NCI-H226 (cell line): ENCODE results near the gene DIAPH3.

Source experiments
- DNase-seq: peaks from one replicate; pipeline ENCODE4 v3.0.0-alpha.2; 2015

DIAPH3 gene

DNA sequence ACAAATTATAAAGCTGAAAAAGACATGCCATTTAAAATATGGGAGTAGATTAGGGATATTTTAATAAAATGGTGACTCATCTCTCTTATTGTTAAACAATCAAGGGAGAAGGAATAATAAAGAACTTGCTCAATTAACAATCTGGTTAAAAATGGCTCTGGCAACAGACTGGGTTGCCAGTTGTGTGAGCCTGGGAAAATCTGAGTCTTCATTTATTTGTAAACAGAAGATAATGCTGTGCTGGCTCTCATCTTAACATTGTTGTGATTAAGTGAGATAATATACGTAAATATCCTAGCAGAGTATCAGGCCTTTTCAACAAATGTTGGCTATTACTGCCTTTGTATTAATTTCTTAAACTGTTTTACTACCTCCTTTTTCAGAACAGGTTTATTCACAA lies 453.3 kb downstream of the DIAPH3 start:
- no peak for DNase-seq

DNA sequence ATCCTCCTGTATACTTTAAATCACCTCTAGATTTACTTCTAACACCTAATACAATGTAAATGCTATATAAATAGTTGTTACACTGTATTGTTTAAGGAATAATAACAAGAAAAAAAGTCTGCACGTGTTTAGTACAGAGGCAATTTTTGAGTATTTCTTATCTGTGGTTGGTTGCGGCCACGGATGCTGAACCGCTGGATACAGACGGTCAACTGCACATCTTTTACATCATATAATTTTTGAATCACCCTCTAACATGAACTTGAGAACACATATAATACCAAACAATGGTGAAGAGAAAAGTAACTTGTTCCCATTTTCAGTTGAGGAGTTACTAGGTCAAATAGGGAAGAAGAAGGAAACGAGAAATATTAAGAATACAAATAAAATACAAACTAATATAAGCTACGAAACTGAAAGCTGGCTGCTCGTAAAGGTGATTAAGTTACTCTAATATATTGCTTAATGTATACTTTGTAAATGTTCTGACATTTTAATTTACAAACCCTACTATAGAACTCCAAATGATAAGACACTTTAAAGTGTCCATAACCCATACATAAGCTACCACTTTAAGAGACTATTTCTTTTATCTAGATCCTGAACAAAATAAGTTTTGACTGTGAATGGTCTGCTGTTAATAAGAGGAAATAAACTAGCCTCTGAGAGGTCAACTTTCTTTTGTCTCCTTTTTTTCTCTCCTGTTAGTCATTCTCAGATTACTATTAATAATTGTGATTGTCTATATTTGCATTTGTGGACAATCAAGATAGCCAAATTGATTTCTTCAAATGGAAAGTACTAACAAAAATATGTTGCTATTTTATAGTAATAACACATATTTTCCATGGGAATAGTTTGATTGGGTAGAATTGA lies 457.4 kb downstream of the DIAPH3 start:
- DNase-seq: no peak

DNA sequence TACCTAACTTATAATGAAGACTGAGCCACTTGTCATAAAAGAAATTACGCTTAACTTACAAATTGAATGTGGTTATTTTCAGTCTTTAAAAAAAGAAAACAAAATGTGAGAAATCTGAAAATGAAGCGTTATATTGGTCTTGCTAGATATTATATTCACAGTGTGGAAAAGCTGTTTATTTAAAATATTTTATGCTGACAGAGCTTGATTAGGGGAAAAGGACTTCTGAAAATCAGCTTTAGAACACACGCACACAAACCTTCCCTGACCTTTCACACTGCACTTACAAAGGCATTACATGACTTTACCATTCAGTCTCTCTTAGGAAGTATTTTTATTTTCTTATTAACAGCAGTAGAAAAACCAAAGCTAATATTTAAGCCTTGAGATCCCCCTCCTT lies 461.5 kb downstream of the DIAPH3 start:
- DNase-seq: no peak

DNA sequence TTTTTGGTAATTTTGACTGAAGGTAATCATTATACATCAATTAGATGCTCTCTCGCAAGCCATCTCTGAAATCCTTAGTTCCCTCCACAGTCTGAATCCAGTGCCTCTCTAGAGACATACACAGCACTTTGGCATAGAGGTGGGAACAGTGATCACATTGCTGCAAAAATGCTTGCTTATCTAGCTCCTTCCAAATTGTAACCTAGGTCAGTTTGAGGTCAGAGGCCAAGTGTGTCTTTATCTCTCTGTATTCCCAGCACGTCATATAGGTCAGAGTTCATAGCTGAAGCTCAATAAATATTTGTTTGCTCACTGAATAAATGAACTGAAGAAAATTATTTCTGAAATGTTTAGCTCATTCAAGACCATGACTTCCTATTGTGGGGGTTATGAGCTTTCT lies 462.5 kb downstream of the DIAPH3 start:
- DNase-seq: no peak

DNA sequence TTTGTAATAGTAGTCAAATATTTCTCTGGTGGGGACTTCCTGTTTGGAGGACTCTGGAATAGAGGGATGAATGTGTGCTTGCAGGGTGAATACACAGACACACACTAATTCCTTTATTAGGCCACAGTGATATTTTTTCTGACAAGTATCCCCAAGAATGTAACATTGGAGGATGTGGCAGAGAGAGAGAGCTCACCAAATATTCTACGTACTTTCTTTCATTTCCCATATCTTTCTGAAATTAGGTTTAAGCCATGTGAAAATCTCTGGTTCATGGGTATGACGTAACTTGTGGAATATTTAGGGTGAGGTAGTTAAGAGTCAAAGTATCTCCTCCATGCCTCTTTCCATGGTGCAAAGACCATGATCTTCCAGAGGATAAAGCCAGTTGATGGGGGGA lies 463.4 kb downstream of the DIAPH3 start:
- DNase-seq: peak; percentile 39

DNA sequence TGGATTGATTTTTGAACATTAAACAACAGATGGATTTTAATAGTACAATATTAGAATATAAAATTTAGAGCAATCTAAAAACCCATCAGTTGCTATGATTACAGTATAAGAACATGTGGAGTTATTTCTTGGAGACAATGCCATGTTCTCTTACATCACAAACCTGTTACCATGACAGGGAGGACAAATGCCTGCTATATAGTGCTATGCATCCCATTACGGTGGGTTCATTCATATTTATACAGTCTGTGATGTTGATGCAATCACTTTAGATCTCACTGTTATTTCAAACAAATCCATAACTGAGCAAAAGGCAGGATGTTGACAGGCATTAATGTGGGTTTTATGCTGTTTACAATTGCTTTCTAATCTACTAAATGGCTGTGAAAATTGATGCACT lies 467.5 kb downstream of the DIAPH3 start:
- no peak for DNase-seq

DNA sequence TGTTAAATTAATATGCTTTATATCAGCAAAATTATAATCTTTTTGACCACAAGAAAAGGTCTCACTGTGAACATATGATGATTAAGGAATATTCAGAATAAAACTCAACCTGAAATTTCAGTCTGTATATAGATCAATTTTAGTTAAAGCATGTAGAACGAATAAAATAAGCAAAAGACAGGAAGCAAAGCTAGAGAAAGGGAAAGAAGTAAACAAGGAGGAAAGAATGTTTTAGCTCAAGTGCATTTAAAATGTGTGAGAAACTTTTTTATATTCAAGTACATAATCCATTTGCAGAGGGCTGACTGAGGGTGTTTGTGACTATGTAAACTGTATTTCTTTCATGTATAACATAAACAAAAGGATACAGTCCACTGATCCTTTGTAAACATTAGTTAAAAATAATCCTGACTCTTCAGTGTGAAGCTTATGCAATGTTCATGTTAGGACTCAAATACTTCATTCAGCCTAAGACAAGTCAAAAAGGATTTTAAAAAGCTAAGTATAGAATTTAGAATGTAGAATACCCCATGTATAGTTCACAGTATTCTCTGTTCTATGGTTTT lies 472.1 kb downstream of the DIAPH3 start:
- DNase-seq: no peak

DNA sequence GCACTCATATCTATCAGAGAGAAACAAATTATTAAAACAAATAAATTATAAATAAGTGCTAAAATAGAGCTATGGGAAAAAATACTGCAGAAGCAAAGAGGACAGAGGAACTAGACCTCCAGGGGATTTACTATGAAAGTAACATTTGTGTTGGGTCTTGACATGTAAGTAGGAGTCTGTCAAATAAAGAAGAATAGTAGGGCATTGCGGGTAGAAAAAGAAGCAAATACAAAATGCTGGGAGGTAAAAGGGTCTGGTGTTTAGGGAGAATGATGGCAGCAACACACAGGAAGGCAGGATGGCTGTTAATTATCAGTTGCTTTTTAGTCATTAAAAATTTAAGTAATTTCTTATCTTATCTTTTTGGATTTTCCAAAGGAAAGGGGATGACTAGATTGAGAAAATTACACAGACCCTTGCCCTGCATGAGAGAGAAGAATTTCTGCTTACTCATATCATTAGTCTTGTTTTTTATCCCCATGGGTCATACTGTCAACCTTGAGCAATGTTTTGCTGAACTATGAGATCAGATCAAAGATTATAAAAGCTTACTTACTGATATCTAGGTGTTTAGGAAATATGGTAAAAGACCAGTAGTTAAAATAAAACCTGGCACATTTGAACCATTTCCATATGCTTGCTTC lies 472.7 kb downstream of the DIAPH3 start:
- no peak for DNase-seq

DNA sequence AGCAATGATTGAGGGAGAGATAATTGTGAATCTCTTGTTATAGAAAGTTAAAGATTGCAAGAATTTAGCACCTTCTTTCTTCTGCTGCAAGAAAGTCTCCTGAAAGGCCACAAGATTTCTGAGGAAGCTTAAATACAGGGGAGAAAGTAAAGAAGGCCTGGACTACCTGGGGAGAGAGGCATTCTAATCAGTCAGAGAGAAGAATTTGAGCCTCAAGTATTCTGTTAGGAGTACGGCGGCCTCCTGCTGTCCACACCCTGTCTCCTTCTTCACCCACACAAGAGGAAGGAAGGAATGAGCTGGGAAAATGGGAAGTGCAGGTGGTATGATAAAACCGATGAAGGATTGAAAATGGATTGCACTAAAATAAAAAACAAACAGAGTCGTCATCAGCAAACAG lies 474.7 kb downstream of the DIAPH3 start:
- no peak for DNase-seq

DNA sequence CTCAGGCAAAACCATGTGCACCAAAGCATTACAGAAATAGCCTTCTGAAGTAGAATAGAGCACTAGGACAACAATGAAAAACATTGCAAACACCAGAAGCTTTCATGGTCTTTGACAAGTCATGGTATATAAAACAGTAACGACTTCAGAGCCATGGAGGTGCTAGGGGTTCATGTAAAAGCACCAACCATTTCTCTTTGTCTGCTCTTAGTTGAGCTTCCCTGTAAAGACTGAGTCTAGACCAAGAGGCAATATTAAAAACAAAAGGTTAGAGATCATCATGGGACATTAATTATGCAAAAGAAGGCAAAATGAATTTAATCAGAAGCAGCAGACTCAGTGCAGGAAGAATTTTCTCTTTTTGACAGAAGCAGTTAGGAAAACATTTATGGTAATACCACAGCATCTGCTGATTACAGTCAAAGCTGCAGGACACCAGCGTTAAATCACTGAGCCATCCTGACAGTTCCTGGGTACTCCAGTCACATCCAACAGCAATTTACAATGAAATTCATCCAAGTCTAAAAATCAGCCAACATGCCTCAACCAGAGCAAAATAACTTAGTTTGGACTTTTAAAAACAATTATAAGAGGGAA lies 476.8 kb downstream of the DIAPH3 start:
- no peak for DNase-seq

DNA sequence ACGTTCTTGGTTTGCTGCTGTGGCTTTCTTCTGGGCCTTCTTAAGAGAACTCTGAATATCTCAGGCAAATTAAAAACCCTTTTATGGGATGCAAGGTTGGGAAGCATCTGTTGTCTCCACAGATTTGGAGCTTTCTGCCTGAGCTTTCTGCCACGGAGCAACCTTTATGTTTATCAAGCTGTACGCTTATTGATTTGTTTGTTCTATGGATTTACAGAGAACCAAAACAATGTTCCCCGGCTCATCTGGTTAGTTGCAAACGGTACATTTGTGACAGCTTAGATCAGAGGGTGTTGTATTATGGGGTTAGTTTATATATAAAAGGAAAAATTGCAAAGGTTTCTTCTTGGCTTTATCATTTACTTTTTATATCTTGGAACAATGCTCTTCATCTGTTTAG lies 479.6 kb downstream of the DIAPH3 start:
- no peak for DNase-seq

DNA sequence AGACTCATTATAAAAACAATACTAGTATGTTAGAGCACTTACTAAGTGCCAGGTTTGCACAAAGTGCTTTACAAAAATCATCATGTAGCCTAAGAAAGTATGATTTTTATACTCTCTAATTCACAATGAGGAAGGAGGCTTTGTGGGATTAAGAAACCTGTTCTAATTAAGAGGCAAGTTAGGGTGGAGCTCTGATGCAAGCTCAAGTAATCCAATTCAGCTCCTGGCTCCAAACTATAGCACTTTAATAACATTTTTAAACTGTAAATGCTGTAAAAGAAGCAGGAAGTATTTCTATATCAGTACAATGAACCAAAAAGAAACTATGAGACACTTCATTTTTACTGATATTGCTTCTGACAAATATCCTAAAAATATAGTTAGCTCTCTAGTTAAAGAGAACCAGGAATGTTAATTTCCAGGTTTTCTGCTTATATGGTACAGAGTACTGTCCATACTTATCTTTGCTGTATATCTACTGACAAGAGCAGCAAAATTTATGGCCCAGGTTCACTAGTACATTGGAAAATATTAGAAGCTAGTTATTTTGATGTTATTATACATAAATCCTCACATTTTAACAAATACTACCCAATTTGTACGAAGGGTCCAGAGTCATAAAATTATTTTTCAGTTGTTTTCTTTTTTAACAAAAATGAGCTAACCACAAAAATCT lies 482.0 kb downstream of the DIAPH3 start:
- DNase-seq: no peak

DNA sequence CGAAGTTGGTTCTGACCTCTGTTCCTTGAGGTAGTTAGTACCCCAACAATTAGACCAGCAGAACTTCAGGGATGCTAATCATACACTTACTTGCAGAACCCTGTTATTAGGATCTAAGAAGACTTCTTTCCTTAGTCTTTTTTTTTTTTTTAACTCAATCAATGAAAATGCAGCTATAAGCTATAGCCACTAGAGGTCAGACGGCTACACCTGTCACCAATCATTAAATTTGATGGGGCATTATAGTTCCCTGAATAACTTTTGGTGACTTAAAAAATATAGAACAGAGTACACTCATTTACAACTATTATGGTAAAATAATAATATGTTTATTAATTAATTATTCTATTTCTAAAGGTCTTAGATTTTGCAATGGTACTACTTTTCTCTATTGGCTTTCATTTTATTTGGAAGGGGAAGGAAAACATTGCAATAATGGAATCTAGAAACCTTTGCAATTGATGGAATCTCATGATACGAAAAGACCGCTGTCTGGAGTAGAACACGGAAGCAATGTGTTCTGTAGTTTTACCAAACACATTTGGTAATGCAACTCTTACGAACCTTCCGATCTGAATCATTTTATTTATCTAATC lies 483.2 kb downstream of the DIAPH3 start:
- DNase-seq: no peak

DNA sequence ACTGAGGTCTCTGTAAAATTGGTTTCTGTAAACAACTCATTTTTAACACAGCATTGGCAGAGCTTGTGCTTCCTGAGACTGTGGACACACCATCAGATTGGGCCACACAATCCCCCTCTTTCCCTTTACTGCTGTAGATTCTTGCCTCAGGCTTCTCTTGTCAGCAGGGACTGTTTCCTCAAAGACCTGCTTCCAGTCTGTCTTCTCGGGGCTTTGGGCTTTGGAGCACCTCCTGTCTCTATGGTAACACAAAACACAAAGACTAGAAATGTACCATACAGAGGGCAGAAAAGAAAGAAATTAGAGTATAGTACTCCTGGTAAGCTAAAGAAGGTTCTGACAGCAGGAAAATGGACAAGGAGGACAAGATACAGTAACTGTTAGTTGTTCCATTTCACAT lies 484.5 kb downstream of the DIAPH3 start:
- no peak for DNase-seq

DNA sequence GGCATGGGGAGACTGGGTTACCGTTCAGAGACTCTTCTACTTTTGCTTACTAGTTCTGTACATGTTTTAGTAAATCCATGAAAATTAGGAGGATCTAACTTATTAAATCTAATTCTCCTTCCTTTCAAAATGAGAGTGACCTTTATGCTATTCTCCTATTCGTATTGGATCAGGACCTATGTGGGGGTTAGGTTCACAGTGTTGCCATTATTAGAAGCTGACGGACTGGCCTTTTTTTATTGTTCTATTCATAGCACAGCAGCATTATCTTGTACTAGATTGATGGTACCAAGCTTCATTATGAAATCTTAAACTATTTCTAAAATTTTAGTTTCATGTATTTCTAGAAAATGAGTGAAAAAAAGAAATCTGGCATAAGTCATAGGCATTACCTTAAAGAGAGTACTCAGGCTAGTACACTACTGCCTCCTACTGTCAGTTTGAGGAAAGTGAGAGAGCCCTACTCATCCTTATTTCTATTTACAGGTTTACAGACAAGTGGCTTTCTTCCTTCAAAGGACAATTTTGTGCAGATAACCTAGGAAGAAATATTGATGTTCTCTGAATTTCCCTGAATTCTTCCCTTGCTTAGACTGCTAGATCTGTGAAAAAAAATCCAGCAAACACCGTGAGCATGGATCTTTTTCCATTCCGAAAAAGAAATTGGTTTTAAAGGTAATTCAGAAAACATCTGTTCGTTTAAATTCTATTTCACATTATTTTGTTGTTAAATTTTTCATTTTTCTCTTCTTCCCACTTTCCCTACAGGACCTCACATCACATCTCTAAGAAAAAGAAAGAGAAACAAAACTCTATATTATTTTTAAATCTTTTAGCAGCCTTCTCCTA lies 485.5 kb downstream of the DIAPH3 start:
- DNase-seq: peak; percentile 12

DNA sequence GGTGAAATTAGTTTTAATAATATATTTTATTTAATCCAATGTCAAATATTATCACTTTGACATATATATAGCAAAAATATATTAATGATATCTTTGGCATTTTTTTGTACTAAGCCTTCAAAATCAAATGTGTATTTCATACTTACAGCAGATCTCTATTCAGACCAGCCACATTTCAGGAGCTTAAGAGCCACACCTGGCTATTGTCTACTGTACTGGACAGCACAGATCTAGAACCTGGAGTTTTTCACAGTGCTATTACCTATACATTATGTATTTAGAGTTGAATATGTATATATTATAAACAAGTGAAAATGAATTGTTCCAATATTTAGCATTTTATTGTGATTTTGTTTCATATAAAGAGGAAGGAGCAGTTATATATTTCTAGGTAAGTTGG lies 486.3 kb downstream of the DIAPH3 start:
- no peak for DNase-seq

DNA sequence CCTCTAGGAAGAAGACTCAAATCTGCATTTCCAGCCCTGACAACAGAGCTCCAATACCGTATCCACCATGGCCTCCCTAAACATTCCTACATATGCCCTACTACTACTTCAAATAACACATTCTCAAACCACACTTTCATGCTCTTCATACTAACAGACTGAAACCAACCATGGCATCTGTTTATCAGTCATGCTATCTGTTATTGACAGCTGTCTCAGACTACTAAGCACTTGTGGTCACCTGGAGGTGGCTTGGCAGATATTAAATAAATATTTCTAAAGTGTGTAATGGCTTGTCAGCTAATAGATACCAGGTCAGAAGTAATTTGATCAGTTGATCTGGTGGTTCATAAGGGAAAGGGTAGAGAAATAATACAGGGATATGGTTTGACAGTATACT lies 489.1 kb downstream of the DIAPH3 start:
- no peak for DNase-seq

DNA sequence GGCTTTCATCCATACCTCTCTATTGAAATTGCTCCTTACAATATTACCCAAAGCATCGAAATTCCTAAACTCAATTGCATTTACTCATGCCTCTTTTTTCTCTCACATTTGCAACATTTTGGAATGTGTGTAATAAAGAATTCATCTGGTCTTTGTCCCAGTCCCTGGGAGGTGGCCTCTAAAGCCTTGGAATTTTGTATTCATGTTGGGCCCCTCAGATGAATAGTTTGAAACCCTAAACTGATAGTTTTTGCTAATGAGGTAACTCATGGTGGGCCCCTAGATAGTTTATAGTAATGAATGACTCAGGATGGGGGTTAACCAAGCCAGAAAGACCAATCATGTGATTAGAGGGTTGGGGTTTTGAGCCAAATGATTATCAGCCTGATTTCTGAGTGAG lies 490.4 kb downstream of the DIAPH3 start:
- no peak for DNase-seq

DNA sequence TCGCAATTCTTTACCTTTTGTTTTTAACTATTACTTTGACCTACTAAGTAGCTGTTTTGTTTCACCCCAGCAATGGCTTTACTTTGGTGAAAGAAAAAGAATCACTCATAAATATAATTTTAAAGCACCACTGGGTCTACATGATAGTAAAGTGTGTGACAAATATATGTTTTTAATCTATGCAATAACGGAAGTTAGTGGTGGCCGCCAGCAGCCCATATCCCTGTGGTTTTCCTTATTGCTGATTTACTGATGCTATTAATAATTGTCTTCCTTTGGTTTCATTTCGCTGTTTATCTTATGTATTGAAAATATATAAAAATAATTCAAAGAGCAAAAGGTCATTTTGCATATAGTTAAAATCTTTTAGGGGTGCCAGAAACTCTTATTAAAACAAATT lies 491.3 kb downstream of the DIAPH3 start:
- DNase-seq: no peak

DNA sequence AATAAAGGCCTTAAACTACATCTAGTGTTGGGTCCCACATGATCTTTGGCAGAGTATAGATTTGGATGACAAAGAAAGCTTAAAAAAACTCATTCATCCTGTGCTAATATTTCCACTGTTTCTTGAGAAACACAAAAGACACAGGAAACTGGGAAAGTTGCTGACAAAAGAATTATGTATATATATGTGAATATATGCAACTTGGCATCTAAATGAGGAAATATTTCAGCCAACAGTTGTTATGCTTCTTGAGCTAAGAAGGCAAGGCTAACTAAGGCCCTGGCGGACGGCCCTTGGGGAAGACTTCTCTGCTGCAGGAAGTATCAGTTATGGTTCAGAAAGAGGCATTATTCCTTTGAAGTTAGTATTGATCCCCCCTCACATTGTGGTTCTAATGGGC lies 491.8 kb downstream of the DIAPH3 start:
- no peak for DNase-seq

DNA sequence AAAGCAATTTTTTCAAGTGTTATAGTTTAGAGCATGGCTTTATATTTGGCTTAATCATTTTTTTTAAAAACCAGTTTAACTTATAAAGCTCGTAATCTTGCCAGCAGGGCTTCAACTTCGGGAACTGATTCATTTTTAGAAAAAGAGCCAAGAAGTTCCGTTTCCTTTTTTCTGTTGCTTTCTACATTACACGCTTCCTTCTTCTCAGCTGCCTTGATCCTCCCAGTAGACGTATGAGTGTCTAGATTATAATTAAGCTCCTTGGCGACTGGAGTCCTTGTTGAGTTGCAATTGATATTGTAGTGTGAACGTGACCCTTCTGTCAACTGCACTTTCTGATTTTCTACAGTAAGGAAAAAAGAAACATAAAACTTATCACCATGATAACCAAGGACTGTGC lies 497.2 kb downstream of the DIAPH3 start:
- DNase-seq: no peak

DNA sequence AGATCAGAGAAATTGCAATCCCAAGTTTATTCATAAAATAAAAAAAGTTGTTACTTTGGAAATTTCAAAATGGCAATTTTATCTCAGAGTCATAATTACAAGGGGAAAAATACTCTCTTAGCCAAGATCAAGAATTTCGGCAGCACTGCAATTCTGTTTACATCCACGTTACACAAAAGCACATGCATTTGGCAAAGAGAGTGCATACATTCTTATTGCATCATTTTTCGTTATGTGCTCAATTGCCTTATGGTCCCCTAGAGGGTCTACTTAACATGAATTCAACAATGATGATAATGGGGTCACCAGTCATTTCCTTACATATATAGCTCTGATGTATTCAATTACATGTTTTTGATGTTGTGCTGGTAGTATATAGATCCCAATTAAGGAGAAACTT lies 498.0 kb downstream of the DIAPH3 start:
- DNase-seq: no peak
